GM12873 (cell line): Measurements from ENCODE around the gene KIF21A.

Source experiments
- TF ChIP-seq, protein P1 (sequence below): IDR thresholded peaks from 2 replicates; pipeline ENCODE4 v1.5.1; 2012; ENCODE audit warnings: low read depth, mild to moderate bottlenecking, moderate library complexity, low read length, control low read depth; ENCODE audit not compliant: insufficient read depth; ENCODE audit errors: missing control alignments

The KIF21A gene, protein sequence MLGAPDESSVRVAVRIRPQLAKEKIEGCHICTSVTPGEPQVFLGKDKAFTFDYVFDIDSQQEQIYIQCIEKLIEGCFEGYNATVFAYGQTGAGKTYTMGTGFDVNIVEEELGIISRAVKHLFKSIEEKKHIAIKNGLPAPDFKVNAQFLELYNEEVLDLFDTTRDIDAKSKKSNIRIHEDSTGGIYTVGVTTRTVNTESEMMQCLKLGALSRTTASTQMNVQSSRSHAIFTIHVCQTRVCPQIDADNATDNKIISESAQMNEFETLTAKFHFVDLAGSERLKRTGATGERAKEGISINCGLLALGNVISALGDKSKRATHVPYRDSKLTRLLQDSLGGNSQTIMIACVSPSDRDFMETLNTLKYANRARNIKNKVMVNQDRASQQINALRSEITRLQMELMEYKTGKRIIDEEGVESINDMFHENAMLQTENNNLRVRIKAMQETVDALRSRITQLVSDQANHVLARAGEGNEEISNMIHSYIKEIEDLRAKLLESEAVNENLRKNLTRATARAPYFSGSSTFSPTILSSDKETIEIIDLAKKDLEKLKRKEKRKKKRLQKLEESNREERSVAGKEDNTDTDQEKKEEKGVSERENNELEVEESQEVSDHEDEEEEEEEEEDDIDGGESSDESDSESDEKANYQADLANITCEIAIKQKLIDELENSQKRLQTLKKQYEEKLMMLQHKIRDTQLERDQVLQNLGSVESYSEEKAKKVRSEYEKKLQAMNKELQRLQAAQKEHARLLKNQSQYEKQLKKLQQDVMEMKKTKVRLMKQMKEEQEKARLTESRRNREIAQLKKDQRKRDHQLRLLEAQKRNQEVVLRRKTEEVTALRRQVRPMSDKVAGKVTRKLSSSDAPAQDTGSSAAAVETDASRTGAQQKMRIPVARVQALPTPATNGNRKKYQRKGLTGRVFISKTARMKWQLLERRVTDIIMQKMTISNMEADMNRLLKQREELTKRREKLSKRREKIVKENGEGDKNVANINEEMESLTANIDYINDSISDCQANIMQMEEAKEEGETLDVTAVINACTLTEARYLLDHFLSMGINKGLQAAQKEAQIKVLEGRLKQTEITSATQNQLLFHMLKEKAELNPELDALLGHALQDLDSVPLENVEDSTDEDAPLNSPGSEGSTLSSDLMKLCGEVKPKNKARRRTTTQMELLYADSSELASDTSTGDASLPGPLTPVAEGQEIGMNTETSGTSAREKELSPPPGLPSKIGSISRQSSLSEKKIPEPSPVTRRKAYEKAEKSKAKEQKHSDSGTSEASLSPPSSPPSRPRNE (N-terminal part only)

GRCh38 chr12:39443081-39443928, at the start of gene KIF21A:
KIF21A (minus strand) TSS chr12:39443120; CDS start chr12:39442970, 150 bp downstream.
- TF ChIP-seq, protein P1, sequence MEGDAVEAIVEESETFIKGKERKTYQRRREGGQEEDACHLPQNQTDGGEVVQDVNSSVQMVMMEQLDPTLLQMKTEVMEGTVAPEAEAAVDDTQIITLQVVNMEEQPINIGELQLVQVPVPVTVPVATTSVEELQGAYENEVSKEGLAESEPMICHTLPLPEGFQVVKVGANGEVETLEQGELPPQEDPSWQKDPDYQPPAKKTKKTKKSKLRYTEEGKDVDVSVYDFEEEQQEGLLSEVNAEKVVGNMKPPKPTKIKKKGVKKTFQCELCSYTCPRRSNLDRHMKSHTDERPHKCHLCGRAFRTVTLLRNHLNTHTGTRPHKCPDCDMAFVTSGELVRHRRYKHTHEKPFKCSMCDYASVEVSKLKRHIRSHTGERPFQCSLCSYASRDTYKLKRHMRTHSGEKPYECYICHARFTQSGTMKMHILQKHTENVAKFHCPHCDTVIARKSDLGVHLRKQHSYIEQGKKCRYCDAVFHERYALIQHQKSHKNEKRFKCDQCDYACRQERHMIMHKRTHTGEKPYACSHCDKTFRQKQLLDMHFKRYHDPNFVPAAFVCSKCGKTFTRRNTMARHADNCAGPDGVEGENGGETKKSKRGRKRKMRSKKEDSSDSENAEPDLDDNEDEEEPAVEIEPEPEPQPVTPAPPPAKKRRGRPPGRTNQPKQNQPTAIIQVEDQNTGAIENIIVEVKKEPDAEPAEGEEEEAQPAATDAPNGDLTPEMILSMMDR, result peak; percentile 69

GRCh38 chr12:39490500-39491282, 47.8 kb upstream of the KIF21A start:
- TF ChIP-seq, protein P1, result no peak

GRCh38 chr12:39483597-39483996, 40.7 kb upstream of the KIF21A start:
- TF ChIP-seq, protein P1, result no peak

DNA sequence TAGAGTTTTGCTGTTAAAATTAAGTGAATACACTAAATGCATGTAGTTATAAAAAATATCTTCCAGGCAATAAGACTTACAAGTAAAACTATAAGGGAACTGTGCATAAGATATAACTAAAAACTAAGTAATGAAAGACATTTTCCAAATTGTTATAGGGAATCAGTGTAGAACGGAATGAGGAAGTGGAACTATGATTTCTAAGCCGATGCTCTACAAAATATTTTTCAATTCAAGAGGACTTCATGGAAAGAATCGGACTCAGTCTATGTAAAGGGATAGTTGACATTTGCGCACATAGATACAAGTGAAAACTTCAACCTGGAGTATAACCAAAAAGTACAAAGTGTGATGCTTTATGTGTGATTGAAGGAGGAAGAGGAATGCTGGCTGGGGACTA, 40.1 kb upstream of the KIF21A start:
- TF ChIP-seq, protein P1, result no peak

- TF ChIP-seq, protein P1, result no peak
Observed at GRCh38 chr12:39476894-39477293, 34.0 kb upstream of the KIF21A start.

DNA sequence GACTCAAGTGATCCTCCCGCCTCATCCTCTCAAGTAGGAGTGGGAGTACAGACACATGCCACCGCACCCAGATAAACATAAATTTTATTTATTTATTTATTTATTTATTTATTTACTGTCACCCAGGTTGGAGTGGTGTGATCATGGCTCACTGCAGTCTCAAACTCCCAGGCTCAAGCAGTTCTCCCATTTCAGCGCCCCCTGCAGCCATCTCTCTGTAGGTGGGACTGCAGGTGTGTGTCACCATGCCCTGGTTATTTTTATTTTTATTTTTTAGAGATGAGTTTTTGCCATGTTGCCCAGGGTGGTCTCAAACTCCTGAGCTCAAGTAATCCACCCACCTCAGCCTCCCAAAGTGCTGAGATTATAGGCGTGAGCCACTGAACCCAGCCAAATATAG, 33.2 kb upstream of the KIF21A start:
- TF ChIP-seq, protein P1, result peak; percentile 3
